Keratinocyte (primary cell): ENCODE data around the gene MT1E.

Experiments
- CTCF ChIP-seq, 3 experiments: IDR thresholded peaks in 1 of 3; conservative IDR thresholded peaks in 1 of 3; optimal IDR thresholded peaks in 1 of 3; 2 replicates in 2 of 3; 3 replicates in 1 of 3; pipeline versions ENCODE3 to v1.5.1; 2011; ENCODE audit warnings: low read length in 3 of 3, mild to moderate bottlenecking in 3 of 3, moderate library complexity in 2 of 3, control low read depth in 1 of 3, inconsistent platforms in 1 of 3; ENCODE audit not compliant: insufficient read depth in 2 of 3; ENCODE audit errors: extremely low read depth in 1 of 3
- EZH2 ChIP-seq: IDR thresholded peaks from one replicate; pipeline ENCODE4 v1.6.1; 2012; ENCODE audit warnings: inconsistent platforms, mild to moderate bottlenecking, low read length, moderate library complexity

DNA sequence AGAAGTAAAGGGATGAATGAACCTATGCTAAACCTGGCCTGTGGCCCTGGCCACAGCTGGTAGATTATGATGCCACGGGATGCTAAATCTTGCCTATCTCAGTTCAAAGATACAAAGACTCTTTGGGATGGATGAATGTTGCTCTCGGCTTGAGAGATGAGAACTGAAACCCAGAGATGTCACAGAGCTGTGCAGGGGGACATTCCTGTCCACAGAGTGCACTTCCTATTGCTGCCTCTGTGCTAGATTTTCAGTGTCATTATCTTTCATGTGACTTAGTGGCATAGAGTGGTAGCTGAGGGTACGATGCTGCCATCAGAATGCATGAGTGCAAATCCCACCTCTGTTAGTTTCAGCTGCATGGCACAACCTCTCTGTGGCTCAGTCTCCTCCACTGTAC lies 4.6 kb downstream of the MT1E start:
- TF ChIP-seq CTCF (optimal IDR thresholded peaks at IDR 0.05 in 1 of 3, IDR thresholded peaks at IDR 0.05 in 1 of 3, conservative IDR thresholded peaks at IDR 0.05 in 1 of 3; ENCODE audit: extremely low read depth in 1 of 3, insufficient read depth in 2 of 3, low read length in 3 of 3): no peak
- TF ChIP-seq EZH2: no peak
